ENCODE results near the gene MRPS6. TPM values are rescaled to one million over a fixed set of nuclear protein-coding genes. Genes with fewer than 3 reads are reported as not detected.

MRPS6 gene
- total and polyA plus RNA-seq, 2 of the 13 experiments (the other 11 are each of a cell fraction or from before 2014, with no cell fraction given), result 14.2 to 26.9 TPM

- intact Hi-C loops (cut with micrococcal nuclease; ENCODE audit: unreplicated experiment) (no loop called here), in situ Hi-C loops (cut with HindIII; ENCODE audit: extremely low pct_ligation_motif_present, low pct_unique_long_range_greater_than_20kb) (loop anchor here (10.0 kb wide), 1 partner anchor 64 kb away; no protein-coding TSS in a partner anchor)
- 95% methylated on average over 3 of the region's 4 CpGs for WGBS (ENCODE audit: low lambda C conversion rate)
- Histone ChIP-seq H3K27ac (ENCODE audit: extremely low read length, insufficient read depth, low read length) (no peak overlapping the region), H3K9me3 (ENCODE audit: low read length) (no peaks in the 10 kb centered on the region), H3K36me3 (replicated peaks in 1 of 2; ENCODE audit: control insufficient read depth in 1 of 2, insufficient read depth in 2 of 2, low read length in 2 of 2) (peaks cover 5 to 12% of the 10 kb centered on the region in 2 experiments; a peak in 3 of 5 replicates), H3K79me2 (ENCODE audit: insufficient read depth, low read length) (peaks cover 48% of the 10 kb centered on the region), H3K27me3 (ENCODE audit: control insufficient read depth in 1 of 2, insufficient read depth in 2 of 2, low read length in 2 of 2) (no peaks in the 10 kb centered on the region), H3K4me3 (replicated peaks in 1 of 3; ENCODE audit: insufficient read depth in 1 of 3, low read depth in 2 of 3, low read length in 3 of 3) (no peak overlapping the region), H2AFZ (ENCODE audit: low read length) (no peak overlapping the region), H3K4me2 (ENCODE audit: low read depth, low read length) (no peak overlapping the region), H3K9ac (ENCODE audit: insufficient read depth, low read depth, low read length) (no peak overlapping the region), H3K4me1 (ENCODE audit: insufficient read depth, low read length) (peaks cover 18% of the 10 kb centered on the region), H4K20me1 (ENCODE audit: insufficient read depth, low read length) (no peaks in the 10 kb centered on the region)
- DNase-seq (ENCODE audit: low spot score) (no peak), ATAC-seq (no peak), FAIRE-seq (no peak)
- POLR2A ChIA-PET, result no interaction called here
- CTCF ChIA-PET (ENCODE audit: low intra/inter-chr PET ratio, low total read pairs), result no interaction called here
- no TSS peak for BruUV-seq (replicated peaks)
- no peak for TF ChIP-seq SNRNP70 (IDR thresholded peaks at IDR 0.05; ENCODE audit: low read depth, low read length)
- TF ChIP-seq BCL6 (CRISPR knock-in tag; IDR thresholded peaks at IDR 0.05), result no peak
- no peak for TF ChIP-seq TRIM22 (IDR thresholded peaks at IDR 0.05)
- TF ChIP-seq ZBTB37 (CRISPR knock-in tag; IDR thresholded peaks at IDR 0.05), result no peak
- no peak for TF ChIP-seq SKIL (CRISPR knock-in tag; IDR thresholded peaks at IDR 0.05; ENCODE audit: borderline replicate concordance)
- no peak for TF ChIP-seq IRX3 (CRISPR knock-in tag; IDR thresholded peaks at IDR 0.05; ENCODE audit: borderline replicate concordance, low read depth)
- no peak for TF ChIP-seq KAT8 (CRISPR knock-in tag; IDR thresholded peaks at IDR 0.05)
- no peak for TF ChIP-seq ESRRA (CRISPR knock-in tag; IDR thresholded peaks at IDR 0.05; ENCODE audit: low read depth)
- TF ChIP-seq SIX4 (CRISPR knock-in tag; IDR thresholded peaks at IDR 0.05), result no peak
- TF ChIP-seq CSRNP2 (CRISPR knock-in tag; conservative IDR thresholded peaks at IDR 0.05; ENCODE audit: low read depth), result no peak
- no peak for TF ChIP-seq ZNF513 (CRISPR knock-in tag; conservative IDR thresholded peaks at IDR 0.05)
Observed at GRCh38 chr21:34091032-34091431, 17.7 kb downstream of the MRPS6 start.

All from HepG2 (cell line).